Fibroblast of villous mesenchyme (primary cell): ENCODE measurements around the gene CLTB. TPM values are rescaled to one million over a fixed set of nuclear protein-coding genes. Genes with fewer than 3 reads are reported as not detected.

Experiments used
- DNase-seq: peaks from one replicate; pipeline ENCODE4 v3.0.0-alpha.2; 2010; ENCODE audit warnings: low read depth
- H3K4me3 ChIP-seq: 2 replicates; pipeline ENCODE4 v1.5.1; 2011; ENCODE audit warnings: low read depth, mild to moderate bottlenecking, low read length
- CTCF ChIP-seq: IDR thresholded peaks from 2 replicates; pipeline ENCODE4 v1.5.1; 2012; ENCODE audit warnings: low read depth, mild to moderate bottlenecking, low read length; ENCODE audit not compliant: insufficient read depth
- total RNA-seq: library from RNA; depleted of rRNA; stranded (reverse); fragments of >200 nt; gene quantifications from 2 replicates; pipeline ENCODE4 v1.2.3, GENCODE V29; 2012

CLTB gene
- total RNA-seq: 86.3 and 118 TPM in 2 replicates

GRCh38 chr5:176415952-176416924, at the start of gene CLTB:
TSS of gene CLTB (minus strand) at chr5:176416539. CDS start at chr5:176416363, 176 bp downstream.
- TF ChIP-seq CTCF: peak; percentile 43
- peak; percentile 86 for DNase-seq
- H3K4me3 ChIP-seq: peak within 1 kb of the TSS; percentile 84

GRCh38 chr5:176463113-176463764, 46.9 kb upstream of the CLTB start:
- DNase-seq: no peak
- no peak overlapping the region for H3K4me3 ChIP-seq
- no peak for TF ChIP-seq CTCF

- no peak overlapping the region for H3K4me3 ChIP-seq
- TF ChIP-seq CTCF: no peak
- DNase-seq: no peak
These were observed 45.0 kb upstream of the CLTB start for GRCh38 chr5:176461349-176461748.

- no peak for DNase-seq
- no peak for TF ChIP-seq CTCF
These were observed 42.7 kb upstream of the CLTB start for GRCh38 chr5:176458904-176459561.

GRCh38 chr5:176454724-176455394, 38.5 kb upstream of the CLTB start:
- no peak for DNase-seq
- no peak overlapping the region for H3K4me3 ChIP-seq
- TF ChIP-seq CTCF: no peak

More at GRCh38 chr5:176458904-176459561, 42.7 kb upstream of the CLTB start:
- H3K4me3 ChIP-seq: no peak overlapping the region

- no peak for TF ChIP-seq CTCF
- no peak for DNase-seq
- no peak overlapping the region for H3K4me3 ChIP-seq
These were observed 33.7 kb upstream of the CLTB start for GRCh38 chr5:176450077-176450476.
